Panc1 (cell line): Measurements from ENCODE around the gene UBE2Q2.

Experiments used
- POLR2AphosphoS5 ChIP-seq: IDR thresholded peaks from 2 replicates; pipeline ENCODE4 v1.6.1; 2012; ENCODE audit warnings: mild to moderate bottlenecking, low read depth, low read length, moderate library complexity
- TCF7L2 ChIP-seq: IDR thresholded peaks from 2 replicates; pipeline ENCODE4 v1.6.1; 2011; ENCODE audit warnings: mild to moderate bottlenecking, low read depth, low read length, inconsistent platforms
- TF ChIP-seq, protein P1 (sequence below): fragments of 450-650 bp; IDR thresholded peaks from 2 replicates; pipeline ENCODE4 v1.5.1; 2017; ENCODE audit warnings: mild to moderate bottlenecking

DNA sequence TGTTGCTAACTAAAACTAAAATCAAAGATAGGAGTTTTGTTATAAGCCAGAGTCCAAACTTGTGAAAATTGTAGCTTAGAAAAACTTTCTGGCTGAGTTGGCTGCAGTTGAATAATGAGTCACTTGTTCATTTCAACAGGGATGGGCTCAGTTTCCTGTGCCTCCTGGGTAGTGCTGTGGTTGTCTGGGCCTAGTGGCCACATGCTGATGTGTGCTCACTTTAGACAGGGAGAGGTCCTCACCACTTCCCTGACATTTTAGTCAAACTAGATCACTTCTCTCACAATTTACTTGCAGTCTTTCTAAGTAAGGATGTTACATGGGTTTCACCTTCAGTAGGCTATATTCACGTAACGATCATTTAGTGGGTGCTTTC, 6.3 kb upstream of the UBE2Q2 start:
- TF ChIP-seq, protein P1, sequence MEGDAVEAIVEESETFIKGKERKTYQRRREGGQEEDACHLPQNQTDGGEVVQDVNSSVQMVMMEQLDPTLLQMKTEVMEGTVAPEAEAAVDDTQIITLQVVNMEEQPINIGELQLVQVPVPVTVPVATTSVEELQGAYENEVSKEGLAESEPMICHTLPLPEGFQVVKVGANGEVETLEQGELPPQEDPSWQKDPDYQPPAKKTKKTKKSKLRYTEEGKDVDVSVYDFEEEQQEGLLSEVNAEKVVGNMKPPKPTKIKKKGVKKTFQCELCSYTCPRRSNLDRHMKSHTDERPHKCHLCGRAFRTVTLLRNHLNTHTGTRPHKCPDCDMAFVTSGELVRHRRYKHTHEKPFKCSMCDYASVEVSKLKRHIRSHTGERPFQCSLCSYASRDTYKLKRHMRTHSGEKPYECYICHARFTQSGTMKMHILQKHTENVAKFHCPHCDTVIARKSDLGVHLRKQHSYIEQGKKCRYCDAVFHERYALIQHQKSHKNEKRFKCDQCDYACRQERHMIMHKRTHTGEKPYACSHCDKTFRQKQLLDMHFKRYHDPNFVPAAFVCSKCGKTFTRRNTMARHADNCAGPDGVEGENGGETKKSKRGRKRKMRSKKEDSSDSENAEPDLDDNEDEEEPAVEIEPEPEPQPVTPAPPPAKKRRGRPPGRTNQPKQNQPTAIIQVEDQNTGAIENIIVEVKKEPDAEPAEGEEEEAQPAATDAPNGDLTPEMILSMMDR = no peak
- TF ChIP-seq POLR2AphosphoS5 (no peak), TCF7L2 (no peak)
